HUES48 (cell line): ENCODE measurements around the gene CYP2A13.
"Not testable (repeated sequence)": the region's sequence is repeated elsewhere in the genome, so short reads cannot be mapped to it uniquely, and the experiment has no call there.

Experiments
- H3K27ac ChIP-seq: one replicate; pipeline ENCODE4 v1.7.0; 2013; ENCODE audit warnings: low read depth, low read length, inconsistent platforms
- H3K27me3 ChIP-seq: 2 replicates; pipeline ENCODE4 v1.6.1; 2013; ENCODE audit warnings: mild to moderate bottlenecking, low read length; ENCODE audit not compliant: control insufficient read depth, insufficient read depth
- H3K36me3 ChIP-seq: 2 replicates; pipeline ENCODE4 v1.6.1; 2013; ENCODE audit warnings: low read length; ENCODE audit not compliant: control insufficient read depth, insufficient read depth
- H3K4me1 ChIP-seq: 2 replicates; pipeline ENCODE4 v1.6.1; 2013; ENCODE audit warnings: mild to moderate bottlenecking, low read length; ENCODE audit not compliant: control insufficient read depth, insufficient read depth
- H3K4me3 ChIP-seq: 2 replicates; pipeline ENCODE4 v1.5.1; 2013; ENCODE audit warnings: mild to moderate bottlenecking, low read depth, low read length
- H3K9ac ChIP-seq: 2 replicates; pipeline ENCODE4 v1.6.1; 2013; ENCODE audit warnings: mild to moderate bottlenecking, low read depth, low read length, moderate library complexity
- H3K9me3 ChIP-seq: 2 replicates; pipeline ENCODE4 v1.6.1; 2013; ENCODE audit warnings: low read length; ENCODE audit not compliant: control insufficient read depth, insufficient read depth

The CYP2A13 gene

DNA sequence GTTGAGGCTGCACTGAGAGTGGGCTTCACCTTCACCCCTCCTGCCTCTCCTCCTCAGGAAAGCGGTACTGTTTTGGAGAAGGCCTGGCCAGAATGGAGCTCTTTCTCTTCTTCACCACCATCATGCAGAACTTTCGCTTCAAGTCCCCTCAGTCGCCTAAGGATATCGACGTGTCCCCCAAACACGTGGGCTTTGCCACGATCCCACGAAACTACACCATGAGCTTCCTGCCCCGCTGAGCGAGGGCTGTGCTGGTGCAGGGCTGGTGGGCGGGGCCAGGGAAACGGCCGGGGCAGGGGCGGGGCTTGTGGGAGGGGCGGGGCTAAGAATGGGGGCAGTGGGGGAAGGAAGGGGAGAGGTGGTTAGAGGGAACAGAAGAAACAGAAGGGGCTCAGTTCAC is 7.5 kb downstream of the CYP2A13 start:
- peaks cover 9% of the 10 kb centered on the region; the same call in 1 of the 2 replicates for H3K9me3 ChIP-seq
- no peaks in the 10 kb centered on the region for H3K36me3 ChIP-seq
- H3K27ac ChIP-seq = no peak overlapping the region
- no peak overlapping the region for H3K9ac ChIP-seq
- peaks cover 11% of the 10 kb centered on the region for H3K27me3 ChIP-seq
- H3K4me3 ChIP-seq = no peak overlapping the region
- no peaks in the 10 kb centered on the region for H3K4me1 ChIP-seq

DNA sequence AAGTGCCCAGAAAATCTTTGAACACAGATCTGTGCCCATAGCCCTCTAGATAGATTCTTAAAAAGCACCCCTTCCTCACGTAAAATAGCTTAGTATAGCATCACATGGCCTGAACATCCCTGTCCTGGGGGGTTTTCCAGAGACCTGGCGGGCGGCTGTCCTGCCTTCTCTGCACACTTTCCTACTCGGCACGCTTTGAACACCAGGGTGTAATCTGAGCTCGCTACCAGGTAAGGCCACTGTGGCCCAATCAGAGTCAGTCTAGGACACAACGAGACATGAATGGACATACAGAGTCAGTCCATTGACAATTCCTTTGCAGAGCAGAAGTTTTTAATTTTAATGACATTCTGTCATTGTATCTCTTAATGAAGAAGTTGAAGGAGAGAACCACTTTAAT is 8.1 kb downstream of the CYP2A13 start:
- H3K9ac ChIP-seq = no peak overlapping the region
- no peaks in the 10 kb centered on the region for H3K4me1 ChIP-seq
- H3K9me3 ChIP-seq = peaks cover 9% of the 10 kb centered on the region; the same call in 1 of the 2 replicates
- no peaks in the 10 kb centered on the region for H3K36me3 ChIP-seq
- H3K27me3 ChIP-seq = peaks cover 5% of the 10 kb centered on the region
- H3K27ac ChIP-seq = no peak overlapping the region
- H3K4me3 ChIP-seq = no peak overlapping the region

DNA sequence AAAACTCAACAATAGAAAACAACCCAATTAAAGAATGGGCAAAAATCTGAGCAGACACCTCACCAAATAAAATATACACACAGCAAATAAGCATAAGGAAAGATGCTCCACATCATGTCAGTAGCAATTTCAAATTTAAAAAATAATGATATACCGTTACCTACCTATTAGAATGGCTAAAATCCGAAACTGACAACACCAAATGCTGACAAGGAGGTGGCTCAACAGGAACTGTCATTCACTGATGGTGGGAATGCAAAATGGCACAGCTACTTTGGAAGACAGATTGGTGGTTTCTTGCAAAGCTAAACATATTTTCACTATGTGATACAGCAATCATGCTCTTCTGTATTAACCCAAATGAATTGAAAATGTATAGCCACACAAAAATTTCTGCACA is 9.1 kb downstream of the CYP2A13 start:
- H3K4me3 ChIP-seq = no peak overlapping the region
- no peaks in the 10 kb centered on the region for H3K36me3 ChIP-seq
- no peaks in the 10 kb centered on the region for H3K27me3 ChIP-seq
- H3K4me1 ChIP-seq = no peaks in the 10 kb centered on the region
- H3K27ac ChIP-seq = no peak overlapping the region
- H3K9ac ChIP-seq = no peak overlapping the region
- H3K9me3 ChIP-seq = peaks cover 9% of the 10 kb centered on the region; the same call in 1 of the 2 replicates

DNA sequence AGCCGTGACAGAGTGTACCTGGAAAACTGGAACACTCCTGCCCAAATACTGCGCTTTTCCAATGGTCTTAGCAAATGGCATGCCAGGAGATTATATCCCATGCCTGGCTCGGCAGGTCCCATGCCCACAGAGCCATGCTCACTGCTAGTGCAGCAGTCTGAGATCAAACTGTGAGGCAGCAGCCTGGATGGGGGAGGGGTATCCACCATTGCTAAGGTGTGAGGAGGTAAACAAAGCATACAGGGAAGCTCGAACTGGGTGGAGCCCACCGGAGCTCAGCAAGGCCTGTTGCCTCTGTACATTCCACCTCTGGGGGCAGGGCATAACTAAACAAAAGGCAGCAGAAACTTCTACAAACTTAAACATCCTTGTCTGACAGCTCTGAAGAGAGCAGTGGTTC is 10.5 kb downstream of the CYP2A13 start:
- Histone ChIP-seq H3K9me3 (peaks cover 9% of the 10 kb centered on the region; the same call in 1 of the 2 replicates), H3K9ac (no peak overlapping the region)

DNA sequence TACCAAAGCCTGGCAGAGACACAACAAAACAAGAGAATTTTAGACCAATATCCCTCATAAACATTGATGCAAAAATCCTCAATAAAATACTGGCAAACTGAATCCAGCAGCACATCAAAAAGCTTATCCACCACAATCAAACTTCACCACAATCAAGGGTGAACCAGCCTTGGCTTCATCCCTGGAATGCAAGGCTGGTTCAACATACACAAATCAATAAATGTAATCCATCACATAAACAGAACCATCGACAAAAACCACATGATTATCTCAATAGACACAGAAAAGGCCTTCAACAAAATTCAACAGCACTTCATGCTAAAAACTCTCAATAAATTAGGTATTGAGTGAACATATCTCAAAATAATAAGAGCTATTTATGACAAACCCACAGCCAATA is 14.0 kb downstream of the CYP2A13 start:
- H3K27ac ChIP-seq, H3K4me1 ChIP-seq, H3K4me3 ChIP-seq, H3K27me3 ChIP-seq, H3K9me3 ChIP-seq, H3K9ac ChIP-seq, H3K36me3 ChIP-seq: not testable (repeated sequence)

More for the DNA sequence above, 10.5 kb downstream of the CYP2A13 start:
- Histone ChIP-seq H3K4me1 (no peaks in the 10 kb centered on the region), H3K36me3 (no peaks in the 10 kb centered on the region), H3K27me3 (no peaks in the 10 kb centered on the region), H3K4me3 (no peak overlapping the region), H3K27ac (no peak overlapping the region)

DNA sequence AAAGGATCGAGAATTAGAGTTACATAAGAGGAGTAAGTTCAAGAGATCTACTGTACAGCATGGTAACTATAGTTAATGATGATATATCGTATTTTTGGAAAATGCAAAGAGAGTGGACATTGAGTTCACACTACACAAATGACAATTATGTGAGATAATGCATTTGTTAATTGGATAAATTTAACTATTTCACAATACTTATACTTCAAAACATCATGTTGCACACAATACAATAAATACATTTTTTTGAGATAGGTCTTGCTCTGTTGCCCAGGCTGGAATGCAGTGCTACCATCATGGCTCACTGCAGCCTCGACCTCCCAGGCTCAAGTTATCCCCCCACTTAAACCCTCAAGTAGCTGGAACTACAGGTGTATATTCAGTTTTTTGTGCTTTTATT is 17.9 kb downstream of the CYP2A13 start:
- no peaks in the 10 kb centered on the region for H3K9me3 ChIP-seq

DNA sequence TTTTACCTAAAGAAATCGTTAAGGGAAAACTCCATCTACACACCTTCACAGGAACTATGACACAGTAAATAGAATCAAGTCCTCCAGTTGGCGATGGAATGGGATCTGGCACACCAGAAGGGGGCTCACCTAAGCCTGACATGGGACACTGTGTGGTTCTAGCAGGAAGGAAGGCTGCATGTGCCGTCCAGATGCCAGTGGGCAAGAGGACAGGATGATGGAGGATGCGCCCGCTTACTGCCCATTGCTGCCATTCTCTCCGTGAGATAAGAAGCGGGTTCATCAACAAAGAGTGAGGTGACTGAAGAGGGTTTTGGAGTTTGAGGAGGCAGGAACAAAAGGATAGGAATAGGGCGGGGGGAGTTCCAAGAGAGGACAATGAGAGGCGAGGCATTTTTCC is 23.0 kb downstream of the CYP2A13 start:
- Histone ChIP-seq H3K4me3 (no peak overlapping the region), H3K9ac (no peak overlapping the region), H3K36me3 (no peaks in the 10 kb centered on the region), H3K27ac (no peak overlapping the region), H3K9me3 (peaks cover 21% of the 10 kb centered on the region), H3K4me1 (no peaks in the 10 kb centered on the region), H3K27me3 (no peaks in the 10 kb centered on the region)

More for the DNA sequence above, 17.9 kb downstream of the CYP2A13 start:
- Histone ChIP-seq H3K27me3 (no peaks in the 10 kb centered on the region), H3K36me3 (no peaks in the 10 kb centered on the region), H3K4me1 (no peaks in the 10 kb centered on the region), H3K9ac (no peak overlapping the region), H3K4me3 (no peak overlapping the region), H3K27ac (no peak overlapping the region)

DNA sequence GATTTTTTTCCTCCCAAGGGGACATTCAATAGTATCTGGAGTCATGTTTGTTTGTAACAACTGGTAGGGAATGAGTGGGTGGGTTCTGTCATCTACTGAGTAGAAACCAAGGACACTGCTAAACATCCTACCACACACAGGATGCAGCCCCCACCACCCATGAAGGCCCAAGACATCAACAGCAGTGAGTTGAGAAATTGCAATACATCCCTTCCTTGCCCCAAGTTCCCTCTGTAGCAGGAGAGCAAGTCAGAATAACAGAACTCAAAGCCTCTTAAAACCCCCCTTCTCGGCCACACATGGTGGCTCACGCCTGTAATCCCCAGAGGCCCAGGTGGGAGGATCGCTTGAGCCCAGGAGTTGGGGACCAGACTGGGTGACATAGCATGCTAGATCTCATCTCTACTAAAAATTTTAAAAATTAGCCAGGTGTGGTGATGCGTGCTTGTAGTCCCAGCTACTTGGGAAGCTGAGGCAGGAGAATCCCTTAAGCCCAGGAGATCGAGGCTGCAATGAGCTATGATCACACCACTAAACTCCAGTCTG is 23.6 kb downstream of the CYP2A13 start:
- H3K9ac ChIP-seq = no peak overlapping the region
- no peaks in the 10 kb centered on the region for H3K36me3 ChIP-seq
- H3K9me3 ChIP-seq = peaks cover 23% of the 10 kb centered on the region
- H3K4me1 ChIP-seq = no peaks in the 10 kb centered on the region
- no peaks in the 10 kb centered on the region for H3K27me3 ChIP-seq
- no peak overlapping the region for H3K27ac ChIP-seq
- H3K4me3 ChIP-seq = no peak overlapping the region

DNA sequence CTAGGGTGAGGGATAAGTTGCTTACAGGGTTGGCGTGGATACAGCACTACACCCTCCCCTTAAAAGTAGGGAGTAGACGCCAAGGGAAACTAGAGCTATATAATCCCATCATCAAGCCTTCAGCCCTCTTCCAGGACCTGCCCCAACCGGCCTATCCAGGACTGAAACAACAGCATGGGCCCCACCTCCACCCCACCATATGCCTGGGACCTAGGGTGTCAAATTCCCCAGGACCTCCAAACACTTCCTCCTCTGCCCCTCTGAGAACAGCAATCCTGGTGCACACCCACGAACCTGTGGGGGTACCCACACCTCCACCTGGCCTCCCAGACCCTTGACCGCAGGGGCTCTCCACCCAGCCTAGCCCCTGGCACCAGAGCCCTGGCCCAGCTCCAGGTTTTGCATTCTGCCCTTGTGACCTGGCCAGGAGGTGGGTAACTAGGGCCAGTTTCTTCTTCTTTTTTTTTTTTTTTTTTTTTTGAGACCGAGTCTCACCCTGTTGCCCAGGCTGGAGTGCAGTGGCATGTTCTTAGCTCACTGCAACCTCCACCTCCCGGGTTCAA is 24.6 kb downstream of the CYP2A13 start:
- no peaks in the 10 kb centered on the region for H3K36me3 ChIP-seq
- no peak overlapping the region for H3K27ac ChIP-seq
- H3K27me3 ChIP-seq = no peaks in the 10 kb centered on the region
- H3K4me3 ChIP-seq = no peak overlapping the region
- H3K4me1 ChIP-seq = no peaks in the 10 kb centered on the region
- no peak overlapping the region for H3K9ac ChIP-seq
- peaks cover 23% of the 10 kb centered on the region for H3K9me3 ChIP-seq

DNA sequence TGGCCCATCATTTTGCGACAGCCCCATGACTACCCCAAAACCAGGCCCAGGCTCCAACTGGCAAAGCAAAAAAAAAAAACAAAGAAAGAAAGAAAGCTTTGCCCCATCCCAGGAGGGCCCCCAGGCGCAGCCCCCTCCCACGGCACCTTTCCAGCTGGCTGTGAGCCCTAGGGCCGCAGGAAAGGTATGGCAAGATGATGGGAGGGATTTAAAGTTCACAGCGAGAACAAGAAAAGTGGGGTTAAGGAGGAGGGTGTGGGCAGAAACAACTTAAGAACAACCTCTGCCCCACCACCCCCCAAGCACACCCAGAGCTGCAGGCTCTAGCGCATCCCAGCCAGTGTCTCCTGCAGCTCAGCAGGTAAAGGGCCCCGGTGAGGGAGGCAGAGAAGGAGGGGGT is 25.9 kb downstream of the CYP2A13 start, which contains the start of gene CYP2F1:
Gene CYP2F1 (plus strand): TSS at position 301 of the 400 bp plus-strand sequence. CDS start 1,757 bp downstream, outside the sequence.
- H3K27me3 ChIP-seq = no peaks in the 10 kb centered on the region
- H3K4me1 ChIP-seq = no peaks in the 10 kb centered on the region
- no peak within 1 kb of the TSS for H3K27ac ChIP-seq
- H3K9me3 ChIP-seq = peaks cover 23% of the 10 kb centered on the region
- H3K36me3 ChIP-seq = no peaks in the 10 kb centered on the region
- no peak within 1 kb of the TSS for H3K9ac ChIP-seq
- no peak within 1 kb of the TSS for H3K4me3 ChIP-seq

DNA sequence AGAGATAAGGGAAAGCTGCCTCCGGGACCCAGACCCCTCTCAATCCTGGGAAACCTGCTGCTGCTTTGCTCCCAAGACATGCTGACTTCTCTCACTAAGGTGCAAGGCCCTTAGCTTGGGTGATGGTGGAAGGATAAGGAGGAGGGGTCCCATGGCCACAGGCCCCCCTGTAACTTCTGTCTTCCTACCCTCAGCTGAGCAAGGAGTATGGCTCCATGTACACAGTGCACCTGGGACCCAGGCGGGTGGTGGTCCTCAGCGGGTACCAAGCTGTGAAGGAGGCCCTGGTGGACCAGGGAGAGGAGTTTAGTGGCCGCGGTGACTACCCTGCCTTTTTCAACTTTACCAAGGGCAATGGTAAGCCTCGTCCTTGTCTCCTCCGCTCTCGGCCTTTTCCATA is 28.0 kb downstream of the CYP2A13 start:
- no peaks in the 10 kb centered on the region for H3K4me1 ChIP-seq
- peaks cover 23% of the 10 kb centered on the region for H3K9me3 ChIP-seq
- H3K36me3 ChIP-seq = no peaks in the 10 kb centered on the region
- H3K9ac ChIP-seq = no peak overlapping the region
- H3K27ac ChIP-seq = no peak overlapping the region
- H3K4me3 ChIP-seq = no peak overlapping the region
- no peaks in the 10 kb centered on the region for H3K27me3 ChIP-seq
